HepG2 (cell line): Measurements from ENCODE around the gene MEF2B. TPM values are rescaled to one million over a fixed set of nuclear protein-coding genes. Genes with fewer than 3 reads are reported as not detected.

Experiments
- JDP2 ChIP-seq: sonication (generic); formaldehyde crosslinking; IDR thresholded peaks from 2 replicates; pipeline ENCODE4 v1.8.1; 2022; ENCODE audit warnings: missing genetic modification reagents, borderline replicate concordance
- MZF1 ChIP-seq: sonication (generic); formaldehyde crosslinking; IDR thresholded peaks from 2 replicates; pipeline ENCODE4 v1.8.1; 2023; ENCODE audit warnings: mild to moderate bottlenecking, missing genetic modification reagents, borderline replicate concordance
- NBN ChIP-seq: fragments of 450-650 bp; conservative IDR thresholded peaks from 2 replicates; pipeline ENCODE4 v1.6.1; 2017
- PAF1 ChIP-seq: IDR thresholded peaks from 2 replicates; pipeline ENCODE4 v1.6.1; 2016; ENCODE audit warnings: missing genetic modification reagents, missing compliant biosample characterization
- PRMT3 ChIP-seq: sonication (generic); formaldehyde crosslinking; IDR thresholded peaks from 2 replicates; pipeline ENCODE4 v1.8.1; 2022; ENCODE audit warnings: low read depth, mild to moderate bottlenecking, moderate library complexity, missing genetic modification reagents, borderline replicate concordance
- SP4 ChIP-seq: sonication (generic); formaldehyde crosslinking; IDR thresholded peaks from 2 replicates; pipeline ENCODE4 v1.8.1; 2023; ENCODE audit warnings: mild to moderate bottlenecking, missing genetic modification reagents
- ZBTB21 ChIP-seq: sonication (generic); formaldehyde crosslinking; IDR thresholded peaks from 2 replicates; pipeline ENCODE4 v1.4.0; 2020; ENCODE audit warnings: missing genetic modification reagents
- ZNF317 ChIP-seq: sonication (generic); formaldehyde crosslinking; IDR thresholded peaks from 2 replicates; pipeline ENCODE4 v1.5.0; 2020; ENCODE audit warnings: mild to moderate bottlenecking, missing genetic modification reagents
- ZNF619 ChIP-seq: sonication (generic); formaldehyde crosslinking; IDR thresholded peaks from 2 replicates; pipeline ENCODE4 v1.4.0; 2020; ENCODE audit warnings: mild to moderate bottlenecking, missing genetic modification reagents
- polyA plus RNA-seq, 8 experiments: library from polyadenylated mRNA; depleted of rRNA in 3 of 8; stranded (reverse) in 7 of 8; unstranded in 1 of 8; fragments of >200 nt; fragmentation: Illumina TruSeq in 4 of 8; extraction: Trizol in 4 of 8; gene quantifications; 2 replicates each; pipeline versions ENCODE4 v1.2.1 to v1.2.3, GENCODE V29; 2011 to 2016; ENCODE audit warnings: low read depth in 4 of 8, missing spikeins in 1 of 8, mixed read lengths in 1 of 8; ENCODE audit not compliant: insufficient read depth in 1 of 8
- total RNA-seq, 5 experiments: library from RNA; depleted of rRNA; stranded (reverse); fragments of >200 nt; fragmentation: Illumina TruSeq; extraction: Trizol; gene quantifications; 2 replicates each; pipeline ENCODE4 v1.2.3, GENCODE V29; 2016; ENCODE audit warnings: low read depth in 1 of 5
- TF ChIP-seq, protein P1 (sequence below): sonication (generic); formaldehyde crosslinking; conservative IDR thresholded peaks from 2 replicates; pipeline ENCODE4 v1.4.0; 2020; ENCODE audit warnings: missing genetic modification reagents
- TF ChIP-seq, protein P2 (sequence below): sonication (generic); formaldehyde crosslinking; IDR thresholded peaks from 2 replicates; pipeline ENCODE4 v1.4.0; 2020; ENCODE audit warnings: low read depth, mild to moderate bottlenecking, missing genetic modification reagents
- TF ChIP-seq, protein P3 (sequence below), 2 experiments: sonication (generic) in 1 of 2; formaldehyde crosslinking in 1 of 2; IDR thresholded peaks; 2 replicates each; pipeline versions ENCODE4 v1.4.0 to v1.6.1; 2016 to 2020; ENCODE audit warnings: borderline replicate concordance in 1 of 2, low read depth in 1 of 2, mild to moderate bottlenecking in 1 of 2, missing genetic modification reagents in 1 of 2
- TF ChIP-seq, protein P4 (sequence below): sonication (generic); formaldehyde crosslinking; IDR thresholded peaks from 2 replicates; pipeline ENCODE4 v1.5.1; 2020; ENCODE audit warnings: mild to moderate bottlenecking, missing genetic modification reagents, moderate library complexity
- TF ChIP-seq, protein P5 (sequence below): sonication (generic); formaldehyde crosslinking; IDR thresholded peaks from 2 replicates; pipeline ENCODE4 v1.5.0; 2020; ENCODE audit warnings: missing genetic modification reagents, mild to moderate bottlenecking, borderline replicate concordance
- TF ChIP-seq, protein P6 (sequence below): sonication (generic); formaldehyde crosslinking; conservative IDR thresholded peaks from 2 replicates; pipeline ENCODE4 v1.8.1; 2023; ENCODE audit warnings: missing genetic modification reagents

Gene MEF2B
- total and polyA plus RNA-seq, 2 of the 13 experiments (the other 11 are each of a cell fraction or from before 2014, with no cell fraction given): 1.2 to 1.7 TPM

DNA sequence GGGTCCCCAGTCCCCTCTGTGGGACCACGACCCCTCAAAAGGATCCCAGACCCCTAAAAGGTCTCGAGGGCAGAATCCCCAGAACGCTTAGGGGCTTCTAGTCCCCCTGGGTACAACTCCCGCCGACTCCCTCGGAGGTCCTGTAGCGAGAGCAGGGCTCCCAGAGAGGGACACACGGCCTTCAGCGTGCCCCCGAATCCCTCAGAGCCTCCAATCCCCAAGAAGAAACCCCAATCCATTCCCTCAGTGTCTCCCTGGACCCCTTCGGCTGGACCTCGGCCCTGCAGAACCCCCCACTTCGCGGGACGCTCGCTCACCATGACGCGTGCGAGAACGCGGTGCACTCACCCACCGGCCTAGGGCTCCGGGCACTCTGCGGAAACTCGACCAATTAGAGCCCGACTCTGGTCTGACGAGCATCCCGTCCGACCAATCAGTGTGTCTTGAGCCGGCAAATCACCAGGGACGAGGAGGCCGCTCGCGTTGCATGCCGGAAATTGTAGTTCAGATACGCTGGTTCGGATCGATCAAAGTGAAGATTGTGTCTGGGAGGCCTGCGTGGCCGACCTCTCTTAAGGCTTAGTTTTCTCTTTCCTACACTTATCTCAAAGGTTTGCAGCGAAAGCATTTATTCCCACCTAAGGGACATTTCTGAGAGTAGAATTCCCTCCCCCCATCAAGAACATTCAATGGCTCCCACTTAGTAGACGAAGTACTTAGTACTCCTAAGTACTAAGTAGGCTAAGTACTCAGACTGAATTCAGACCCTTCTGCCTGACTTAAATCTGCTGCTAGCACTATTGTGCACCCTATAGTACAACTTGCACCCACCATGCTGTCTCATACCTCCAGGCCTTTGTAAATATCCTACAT is 31.7 kb downstream of the MEF2B start, which contains the start of gene TMEM161A (continued):
- no peak for TF ChIP-seq MZF1 (CRISPR knock-in tag)
- TF ChIP-seq PRMT3 (CRISPR knock-in tag): no peak
- TF ChIP-seq, protein P1, sequence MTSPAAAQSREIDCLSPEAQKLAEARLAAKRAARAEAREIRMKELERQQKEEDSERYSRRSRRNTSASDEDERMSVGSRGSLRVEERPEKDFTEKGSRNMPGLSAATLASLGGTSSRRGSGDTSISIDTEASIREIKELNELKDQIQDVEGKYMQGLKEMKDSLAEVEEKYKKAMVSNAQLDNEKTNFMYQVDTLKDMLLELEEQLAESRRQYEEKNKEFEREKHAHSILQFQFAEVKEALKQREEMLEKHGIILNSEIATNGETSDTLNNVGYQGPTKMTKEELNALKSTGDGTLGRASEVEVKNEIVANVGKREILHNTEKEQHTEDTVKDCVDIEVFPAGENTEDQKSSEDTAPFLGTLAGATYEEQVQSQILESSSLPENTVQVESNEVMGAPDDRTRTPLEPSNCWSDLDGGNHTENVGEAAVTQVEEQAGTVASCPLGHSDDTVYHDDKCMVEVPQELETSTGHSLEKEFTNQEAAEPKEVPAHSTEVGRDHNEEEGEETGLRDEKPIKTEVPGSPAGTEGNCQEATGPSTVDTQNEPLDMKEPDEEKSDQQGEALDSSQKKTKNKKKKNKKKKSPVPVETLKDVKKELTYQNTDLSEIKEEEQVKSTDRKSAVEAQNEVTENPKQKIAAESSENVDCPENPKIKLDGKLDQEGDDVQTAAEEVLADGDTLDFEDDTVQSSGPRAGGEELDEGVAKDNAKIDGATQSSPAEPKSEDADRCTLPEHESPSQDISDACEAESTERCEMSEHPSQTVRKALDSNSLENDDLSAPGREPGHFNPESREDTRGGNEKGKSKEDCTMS: no peak
- TF ChIP-seq, protein P2, sequence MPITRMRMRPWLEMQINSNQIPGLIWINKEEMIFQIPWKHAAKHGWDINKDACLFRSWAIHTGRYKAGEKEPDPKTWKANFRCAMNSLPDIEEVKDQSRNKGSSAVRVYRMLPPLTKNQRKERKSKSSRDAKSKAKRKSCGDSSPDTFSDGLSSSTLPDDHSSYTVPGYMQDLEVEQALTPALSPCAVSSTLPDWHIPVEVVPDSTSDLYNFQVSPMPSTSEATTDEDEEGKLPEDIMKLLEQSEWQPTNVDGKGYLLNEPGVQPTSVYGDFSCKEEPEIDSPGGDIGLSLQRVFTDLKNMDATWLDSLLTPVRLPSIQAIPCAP: no peak
- TF ChIP-seq ZNF317 (CRISPR knock-in tag): 0 out of 2 replicates have a peak, but pooled peaks have one; percentile 22
- TF ChIP-seq JDP2: no peak
- TF ChIP-seq NBN: no peak
- TF ChIP-seq, protein P3, sequence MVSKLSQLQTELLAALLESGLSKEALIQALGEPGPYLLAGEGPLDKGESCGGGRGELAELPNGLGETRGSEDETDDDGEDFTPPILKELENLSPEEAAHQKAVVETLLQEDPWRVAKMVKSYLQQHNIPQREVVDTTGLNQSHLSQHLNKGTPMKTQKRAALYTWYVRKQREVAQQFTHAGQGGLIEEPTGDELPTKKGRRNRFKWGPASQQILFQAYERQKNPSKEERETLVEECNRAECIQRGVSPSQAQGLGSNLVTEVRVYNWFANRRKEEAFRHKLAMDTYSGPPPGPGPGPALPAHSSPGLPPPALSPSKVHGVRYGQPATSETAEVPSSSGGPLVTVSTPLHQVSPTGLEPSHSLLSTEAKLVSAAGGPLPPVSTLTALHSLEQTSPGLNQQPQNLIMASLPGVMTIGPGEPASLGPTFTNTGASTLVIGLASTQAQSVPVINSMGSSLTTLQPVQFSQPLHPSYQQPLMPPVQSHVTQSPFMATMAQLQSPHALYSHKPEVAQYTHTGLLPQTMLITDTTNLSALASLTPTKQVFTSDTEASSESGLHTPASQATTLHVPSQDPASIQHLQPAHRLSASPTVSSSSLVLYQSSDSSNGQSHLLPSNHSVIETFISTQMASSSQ (IDR thresholded peaks at IDR 0.05; ENCODE audit: low read depth): no peak
- TF ChIP-seq, protein P3 (CRISPR knock-in tag; IDR thresholded peaks at IDR 0.05; ENCODE audit: borderline replicate concordance): no peak
- TF ChIP-seq, protein P4, sequence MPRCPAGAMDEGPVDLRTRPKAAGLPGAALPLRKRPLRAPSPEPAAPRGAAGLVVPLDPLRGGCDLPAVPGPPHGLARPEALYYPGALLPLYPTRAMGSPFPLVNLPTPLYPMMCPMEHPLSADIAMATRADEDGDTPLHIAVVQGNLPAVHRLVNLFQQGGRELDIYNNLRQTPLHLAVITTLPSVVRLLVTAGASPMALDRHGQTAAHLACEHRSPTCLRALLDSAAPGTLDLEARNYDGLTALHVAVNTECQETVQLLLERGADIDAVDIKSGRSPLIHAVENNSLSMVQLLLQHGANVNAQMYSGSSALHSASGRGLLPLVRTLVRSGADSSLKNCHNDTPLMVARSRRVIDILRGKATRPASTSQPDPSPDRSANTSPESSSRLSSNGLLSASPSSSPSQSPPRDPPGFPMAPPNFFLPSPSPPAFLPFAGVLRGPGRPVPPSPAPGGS (CRISPR knock-in tag): no peak
- no peak for TF ChIP-seq ZNF619 (CRISPR knock-in tag)
- no peak for TF ChIP-seq SP4 (CRISPR knock-in tag)
- TF ChIP-seq, protein P5, sequence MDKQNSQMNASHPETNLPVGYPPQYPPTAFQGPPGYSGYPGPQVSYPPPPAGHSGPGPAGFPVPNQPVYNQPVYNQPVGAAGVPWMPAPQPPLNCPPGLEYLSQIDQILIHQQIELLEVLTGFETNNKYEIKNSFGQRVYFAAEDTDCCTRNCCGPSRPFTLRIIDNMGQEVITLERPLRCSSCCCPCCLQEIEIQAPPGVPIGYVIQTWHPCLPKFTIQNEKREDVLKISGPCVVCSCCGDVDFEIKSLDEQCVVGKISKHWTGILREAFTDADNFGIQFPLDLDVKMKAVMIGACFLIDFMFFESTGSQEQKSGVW: no peak
- no peak for TF ChIP-seq ZBTB21
- TF ChIP-seq, protein P6, sequence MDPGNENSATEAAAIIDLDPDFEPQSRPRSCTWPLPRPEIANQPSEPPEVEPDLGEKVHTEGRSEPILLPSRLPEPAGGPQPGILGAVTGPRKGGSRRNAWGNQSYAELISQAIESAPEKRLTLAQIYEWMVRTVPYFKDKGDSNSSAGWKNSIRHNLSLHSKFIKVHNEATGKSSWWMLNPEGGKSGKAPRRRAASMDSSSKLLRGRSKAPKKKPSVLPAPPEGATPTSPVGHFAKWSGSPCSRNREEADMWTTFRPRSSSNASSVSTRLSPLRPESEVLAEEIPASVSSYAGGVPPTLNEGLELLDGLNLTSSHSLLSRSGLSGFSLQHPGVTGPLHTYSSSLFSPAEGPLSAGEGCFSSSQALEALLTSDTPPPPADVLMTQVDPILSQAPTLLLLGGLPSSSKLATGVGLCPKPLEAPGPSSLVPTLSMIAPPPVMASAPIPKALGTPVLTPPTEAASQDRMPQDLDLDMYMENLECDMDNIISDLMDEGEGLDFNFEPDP (CRISPR knock-in tag): no peak
- no peak for TF ChIP-seq PAF1 (CRISPR knock-in tag)
